C4-2B (cell line): Measurements from ENCODE around the gene PPT2.

Experiments
- CTCF ChIP-seq: fragments of 450-650 bp; conservative IDR thresholded peaks from 2 replicates; pipeline ENCODE4 v1.5.1; 2017; ENCODE audit warnings: mild to moderate bottlenecking
- ZFX ChIP-seq: fragments of 450-650 bp; IDR thresholded peaks from 2 replicates; pipeline ENCODE4 v1.6.1; 2017

- no peak; the same call in 1 of the 2 replicates for TF ChIP-seq CTCF
- TF ChIP-seq ZFX = no peak
These were observed 15.1 kb downstream of the PPT2 start for GRCh38 chr6:32168807-32169591.
